Keratinocyte (primary cell): ENCODE results near the gene SPTBN1.

Source experiments
- CTCF ChIP-seq, 3 experiments: IDR thresholded peaks in 1 of 3; conservative IDR thresholded peaks in 1 of 3; optimal IDR thresholded peaks in 1 of 3; 2 replicates in 2 of 3; 3 replicates in 1 of 3; pipeline versions ENCODE3 to v1.5.1; 2011; ENCODE audit warnings: low read length in 3 of 3, mild to moderate bottlenecking in 3 of 3, moderate library complexity in 2 of 3, control low read depth in 1 of 3, inconsistent platforms in 1 of 3; ENCODE audit not compliant: insufficient read depth in 2 of 3; ENCODE audit errors: extremely low read depth in 1 of 3
- EZH2 ChIP-seq: IDR thresholded peaks from one replicate; pipeline ENCODE4 v1.6.1; 2012; ENCODE audit warnings: inconsistent platforms, mild to moderate bottlenecking, low read length, moderate library complexity

- TF ChIP-seq EZH2 = no peak
- TF ChIP-seq CTCF (optimal IDR thresholded peaks at IDR 0.05 in 1 of 3, IDR thresholded peaks at IDR 0.05 in 1 of 3, conservative IDR thresholded peaks at IDR 0.05 in 1 of 3; ENCODE audit: extremely low read depth in 1 of 3, insufficient read depth in 2 of 3, low read length in 3 of 3) = no peak
Measured at GRCh38 chr2:54632733-54633692, 176.9 kb downstream of the SPTBN1 start.
